Measurements from ENCODE around the gene DOCK2.

DNA sequence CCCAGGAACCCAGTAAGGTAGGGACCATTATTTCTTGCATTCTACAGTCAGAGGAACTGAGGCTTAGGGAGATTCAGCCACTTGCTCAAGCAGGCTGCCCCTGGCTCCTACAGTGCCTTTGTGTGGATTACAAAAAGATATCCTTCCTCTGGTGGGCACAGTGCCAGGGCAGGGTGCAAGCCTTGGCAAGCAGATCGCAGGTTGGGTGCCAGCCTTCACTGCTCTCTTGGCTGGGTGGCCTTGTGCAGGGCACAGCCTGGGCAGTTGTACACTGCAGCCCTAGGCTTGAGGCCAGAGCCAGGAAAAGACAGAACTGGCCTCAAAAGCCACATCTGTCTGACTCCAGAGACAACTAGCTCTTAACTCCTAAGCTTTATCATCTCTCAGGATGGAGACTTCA, 15.0 kb downstream of the DOCK2 start:
- no peak for TF ChIP-seq EZH2 (IDR thresholded peaks at IDR 0.05; ENCODE audit: low read length, missing control alignments)
- TF ChIP-seq CTCF (conservative IDR thresholded peaks at IDR 0.05 in 1 of 2, IDR thresholded peaks at IDR 0.05 in 1 of 2; ENCODE audit: low read depth in 1 of 2, low read length in 2 of 2), result no peak

All from fibroblast of lung (primary cell).